Measurements from ENCODE around the gene PPDPF. TPM values are rescaled to one million over a fixed set of nuclear protein-coding genes. Genes with fewer than 3 reads are reported as not detected.

PPDPF gene
- total and polyA plus RNA-seq, 2 of the 8 experiments (the other 6 are each of a cell fraction or from before 2014, with no cell fraction given): 30.5 to 138 TPM

GRCh38 chr20:63561624-63562396 is 41.2 kb downstream of the PPDPF start:
- no peaks in the 10 kb centered on the region for H3K27me3 ChIP-seq (replicated peaks in 1 of 4; ENCODE audit: control insufficient read depth in 3 of 4, extremely low read depth in 1 of 4, insufficient read depth in 3 of 4, low read length in 3 of 4)
- no peak overlapping the region for H4K91ac ChIP-seq (replicated peaks; ENCODE audit: insufficient read length, low read length)
- no peaks in the 10 kb centered on the region for H3K9me3 ChIP-seq (ENCODE audit: insufficient read depth in 2 of 2, low read depth in 1 of 2, low read length in 1 of 2)
- H3K27ac ChIP-seq (ENCODE audit: low read depth, low read length): no peak overlapping the region
- no peak overlapping the region for H3K14ac ChIP-seq (ENCODE audit: insufficient read length)
- DNase-seq (ENCODE audit: low read depth in 1 of 2, low spot score in 2 of 2): no peak
- no peak overlapping the region for H3K9ac ChIP-seq (replicated peaks in 1 of 4; ENCODE audit: extremely low read depth in 1 of 4, low read depth in 3 of 4, low read length in 3 of 4)
- no peak overlapping the region for H4K5ac ChIP-seq (ENCODE audit: insufficient read length, low read depth, low read length)
- H2AFZ ChIP-seq (ENCODE audit: low read length): no peak overlapping the region
- no peaks in the 10 kb centered on the region; a peak in 4 of 8 replicates for H3K36me3 ChIP-seq (ENCODE audit: control insufficient read depth in 2 of 4, insufficient read depth in 4 of 4, low read length in 3 of 4)
- no peak overlapping the region for H3K23ac ChIP-seq (ENCODE audit: insufficient read length)
- no peak overlapping the region for H3K56ac ChIP-seq (replicated peaks; ENCODE audit: insufficient read length, low read depth, low read length)
- no peak overlapping the region for H2BK20ac ChIP-seq (ENCODE audit: low read length)
- H3K4me3 ChIP-seq (ENCODE audit: extremely low read depth in 1 of 4, insufficient read depth in 2 of 4, low read depth in 3 of 4, low read length in 4 of 4): no peak overlapping the region
- 95% methylated on average over 23 of the region's 36 CpGs; no CpG with 5 or more reads in 1 of the 2 experiments for WGBS, 2 experiments (ENCODE audit: extremely low coverage in 1 of 2, insufficient coverage in 1 of 2, insufficient read length in 1 of 2, insufficient replicate concordance in 2 of 2, low coverage in 1 of 2, low lambda C conversion rate in 2 of 2, missing lambda C conversion rate in 1 of 2)
- H3K79me1 ChIP-seq (ENCODE audit: low read depth, low read length): no peaks in the 10 kb centered on the region
- no peak overlapping the region for H3K4me2 ChIP-seq (ENCODE audit: insufficient read depth in 1 of 2, low read depth in 2 of 2, low read length in 2 of 2)
- no peak overlapping the region for H3K4ac ChIP-seq (replicated peaks; ENCODE audit: insufficient read length, low read depth, low read length)
- no peak overlapping the region for H2BK5ac ChIP-seq (ENCODE audit: low read depth, low read length)
- no peaks in the 10 kb centered on the region for H3K79me2 ChIP-seq (ENCODE audit: control insufficient read depth in 1 of 2, insufficient read depth in 2 of 2, low read length in 2 of 2)
- no peak overlapping the region for H4K8ac ChIP-seq (ENCODE audit: extremely low read depth, insufficient read depth, low read length)
- H2BK120ac ChIP-seq (replicated peaks; ENCODE audit: low read depth, low read length): no peak overlapping the region
- no peak overlapping the region for H3K18ac ChIP-seq (ENCODE audit: extremely low read depth, low read length)
- H2AK5ac ChIP-seq (ENCODE audit: low read depth, low read length): no peak overlapping the region
- no peak overlapping the region for H2BK15ac ChIP-seq (ENCODE audit: low read length)
- peaks cover 0 to 6% (median 1%) of the 10 kb centered on the region in 4 experiments; a peak in 2 of 7 replicates for H3K4me1 ChIP-seq (replicated peaks in 1 of 4; ENCODE audit: control insufficient read depth in 3 of 4, insufficient read depth in 4 of 4, low read length in 3 of 4)
- H3K23me2 ChIP-seq (ENCODE audit: low read depth, low read length): no peaks in the 10 kb centered on the region
- FAIRE-seq: no peak
- no peak overlapping the region for H2BK12ac ChIP-seq (ENCODE audit: low read depth, low read length)
- CTCF ChIA-PET (ENCODE audit: partially characterized antibody): interaction anchor here (0.8 to 1.7 kb wide), 6 partner anchors 11 to 80 kb away, joined by 3 to 7 read pairs (median 4); partner anchors contain the start of gene PTK6
- H4K20me1 ChIP-seq (replicated peaks in 1 of 2; ENCODE audit: control insufficient read depth in 1 of 2, insufficient read depth in 2 of 2, low read length in 2 of 2): no peaks in the 10 kb centered on the region
- POLR2A ChIA-PET (ENCODE audit: partially characterized antibody): interaction anchor here (0.7 to 1.7 kb wide), 5 partner anchors 11 to 60 kb away, joined by 3 to 5 read pairs (median 3); partner anchors contain the start of gene PPDPF
- TF ChIP-seq CTBP2 (IDR thresholded peaks at IDR 0.05; ENCODE audit: borderline replicate concordance, insufficient read depth, insufficient read length, low read length) (no peak), TBP (IDR thresholded peaks at IDR 0.05; ENCODE audit: low read depth, low read length) (no peak), ZNF274 (IDR thresholded peaks at IDR 0.05; ENCODE audit: borderline replicate concordance, extremely low read depth, low read length) (no peak), POU5F1 (IDR thresholded peaks at IDR 0.05; ENCODE audit: low read depth, low read length) (no peak), POLR2A (IDR thresholded peaks at IDR 0.05; ENCODE audit: control extremely low read depth in 1 of 2, low read depth in 2 of 2, low read length in 2 of 2) (no peak), USF2 (IDR thresholded peaks at IDR 0.05; ENCODE audit: low read length) (no peak), TCF12 (IDR thresholded peaks at IDR 0.05; ENCODE audit: low read depth, low read length) (no peak), SAP30 (IDR thresholded peaks at IDR 0.05; ENCODE audit: insufficient read depth, insufficient replicate concordance, low read length) (no peak), POLR2AphosphoS5 (IDR thresholded peaks at IDR 0.05; ENCODE audit: low read depth, low read length) (no peak), BCL11A (IDR thresholded peaks at IDR 0.05; ENCODE audit: low read depth in 2 of 2, low read length in 2 of 2) (no peak), RBBP5 (IDR thresholded peaks at IDR 0.05; ENCODE audit: borderline replicate concordance, low read depth, low read length) (no peak), SP4 (IDR thresholded peaks at IDR 0.05; ENCODE audit: low read length) (no peak)

All from H1 (cell line).